Measurements from ENCODE around the gene SLC50A1.
"Not testable (repeated sequence)": the region's sequence is repeated elsewhere in the genome, so short reads cannot be mapped to it uniquely, and the experiment has no call there.

The SLC50A1 gene

DNA sequence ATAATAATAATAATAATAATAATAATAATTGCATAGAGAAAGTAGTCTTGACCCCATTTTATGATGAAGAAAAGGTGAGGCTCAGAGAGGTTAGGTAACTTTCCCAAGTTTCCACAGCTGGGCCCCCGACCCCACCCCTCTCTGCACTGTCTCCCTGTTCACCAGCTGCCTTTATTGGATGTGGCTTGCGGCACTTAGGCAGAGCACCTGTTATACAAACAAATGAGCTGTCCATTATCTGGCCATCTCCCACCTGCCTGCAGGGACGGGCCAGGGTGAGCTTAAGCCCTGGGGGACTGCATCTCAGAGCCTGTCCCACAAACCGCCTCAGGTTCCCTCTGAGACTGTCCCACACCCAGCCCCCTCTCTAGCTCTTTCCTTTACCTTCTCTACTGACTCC, 18.0 kb upstream of the SLC50A1 start:
- peak; percentile 68 for DNase-seq

DNA sequence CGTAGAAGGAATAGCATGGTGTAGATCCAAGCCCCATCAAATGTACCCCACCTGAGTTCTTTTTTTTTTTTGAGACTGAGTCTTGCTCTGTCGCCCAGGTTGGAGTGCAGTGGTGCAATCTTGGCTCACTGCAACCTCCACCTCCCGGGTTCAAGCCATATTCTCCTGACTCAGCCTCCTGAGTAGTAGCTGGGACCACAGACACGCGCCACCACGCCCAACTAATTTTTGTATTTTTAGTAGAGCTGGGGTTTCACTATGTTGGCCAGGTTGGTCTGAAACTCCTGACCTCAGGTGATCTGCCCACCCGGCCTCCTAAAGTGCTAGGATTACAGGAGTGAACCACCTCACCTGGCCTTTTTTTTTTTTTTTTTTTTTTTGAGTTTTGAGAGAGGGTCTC, 17.6 kb upstream of the SLC50A1 start:
- DNase-seq, result not testable (repeated sequence)

DNA sequence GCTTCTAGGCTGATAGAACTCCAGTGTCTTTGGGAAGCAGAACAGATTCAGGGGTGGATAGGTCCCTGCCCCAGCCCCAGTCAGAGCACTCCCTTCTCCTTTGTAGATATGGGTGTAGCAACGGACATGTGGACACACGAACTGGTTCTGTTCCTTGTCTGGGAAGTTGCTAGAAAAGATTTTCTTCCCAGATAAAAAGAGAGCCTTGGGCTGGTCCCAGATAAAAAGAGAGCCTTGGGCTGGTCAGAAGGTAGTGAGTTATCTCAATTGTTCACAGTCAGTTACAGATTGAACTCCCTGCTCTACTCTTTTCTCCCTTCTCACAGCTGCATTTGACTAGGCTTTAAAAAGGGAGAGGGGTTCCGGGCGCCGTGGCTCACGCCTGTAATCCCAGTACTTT, 15.4 kb upstream of the SLC50A1 start:
- DNase-seq, result no peak

- no peak for DNase-seq
Measured at GRCh38 chr1:155121249-155121648, 14.4 kb upstream of the SLC50A1 start.

GRCh38 chr1:155122308-155122707, 13.3 kb upstream of the SLC50A1 start:
- no peak for DNase-seq

GRCh38 chr1:155123801-155124200, 11.9 kb upstream of the SLC50A1 start:
- DNase-seq, result no peak

DNA sequence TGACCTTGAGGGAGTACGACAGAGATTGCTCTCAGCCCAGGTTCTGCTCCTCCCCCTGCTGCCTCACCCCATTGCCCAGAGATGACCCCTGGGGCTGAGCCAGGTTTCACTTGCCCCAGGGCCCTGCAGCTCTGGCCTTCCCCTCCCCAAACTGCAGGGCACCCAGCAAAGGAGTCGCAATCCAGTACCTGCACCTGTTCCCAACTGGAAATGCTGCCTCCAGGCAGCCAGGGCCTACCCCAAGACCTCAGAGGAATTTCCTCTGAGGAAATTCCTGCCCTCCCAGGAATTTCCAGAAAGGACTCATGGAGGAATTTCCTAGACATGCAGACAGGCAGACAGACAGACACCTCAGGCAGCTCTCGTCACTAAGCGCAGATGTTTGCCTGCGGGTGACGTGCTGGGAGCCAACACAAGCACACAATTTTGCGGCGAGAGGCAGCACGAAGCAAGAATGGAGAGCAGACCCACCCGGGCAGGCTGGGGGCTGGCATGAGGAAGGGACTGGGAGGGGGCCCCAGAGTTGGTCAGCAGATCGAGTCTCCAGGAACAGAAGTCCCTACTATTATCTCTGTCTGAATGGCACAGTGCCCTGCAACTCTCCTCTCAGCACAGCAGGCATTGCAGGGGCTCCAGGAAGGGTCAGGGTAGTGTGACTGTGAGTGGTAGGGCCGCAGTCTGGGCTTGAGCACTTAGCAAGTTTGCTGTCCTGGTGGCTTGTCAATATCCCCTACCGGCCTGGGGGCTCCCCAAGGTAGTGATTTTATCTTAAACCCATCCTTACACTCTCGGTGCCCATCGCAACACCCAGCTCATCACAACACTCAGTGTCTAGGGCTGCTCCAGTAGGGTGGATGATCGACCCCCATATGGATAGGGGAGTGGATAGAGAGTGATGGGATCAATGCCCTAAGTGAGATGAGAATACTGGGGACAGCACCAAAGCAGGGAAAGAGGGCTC, 10.9 kb upstream of the SLC50A1 start:
- no peak for DNase-seq

- no peak for DNase-seq
Measured at GRCh38 chr1:155125511-155125945, 10.1 kb upstream of the SLC50A1 start.

DNA sequence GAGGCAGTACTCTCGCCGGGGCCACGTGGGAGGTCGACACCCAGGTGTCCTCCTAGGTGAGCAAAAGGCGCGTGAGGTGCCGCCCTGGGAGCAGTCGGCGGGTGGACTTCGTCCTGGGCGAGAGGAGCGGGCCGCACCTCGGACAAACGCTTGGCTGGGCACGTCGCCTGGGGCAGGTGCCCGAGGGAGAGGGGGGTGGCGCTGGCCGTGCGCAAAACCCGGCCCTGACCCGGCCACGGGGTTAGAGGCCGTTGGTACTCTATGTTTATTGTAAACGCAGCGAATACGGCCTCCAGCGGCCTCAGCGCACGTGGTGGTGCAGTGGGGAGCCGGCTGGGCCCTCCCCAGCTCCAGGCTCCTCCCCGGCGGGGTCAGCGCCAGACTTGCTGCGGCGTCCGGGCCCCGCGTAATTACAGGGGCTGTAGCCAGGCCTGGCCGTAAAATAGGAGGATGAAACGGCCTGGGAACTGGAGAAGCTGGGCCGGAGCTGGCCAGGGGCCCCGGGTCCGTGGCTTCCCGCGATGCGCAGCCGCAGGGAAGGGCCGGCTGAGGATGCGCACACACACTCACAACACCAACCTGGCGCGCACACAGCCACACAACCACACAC, 9.6 kb upstream of the SLC50A1 start:
- DNase-seq, result no peak

GRCh38 chr1:155126556-155127104, 9.0 kb upstream of the SLC50A1 start:
- DNase-seq, result peak; percentile 65

DNA sequence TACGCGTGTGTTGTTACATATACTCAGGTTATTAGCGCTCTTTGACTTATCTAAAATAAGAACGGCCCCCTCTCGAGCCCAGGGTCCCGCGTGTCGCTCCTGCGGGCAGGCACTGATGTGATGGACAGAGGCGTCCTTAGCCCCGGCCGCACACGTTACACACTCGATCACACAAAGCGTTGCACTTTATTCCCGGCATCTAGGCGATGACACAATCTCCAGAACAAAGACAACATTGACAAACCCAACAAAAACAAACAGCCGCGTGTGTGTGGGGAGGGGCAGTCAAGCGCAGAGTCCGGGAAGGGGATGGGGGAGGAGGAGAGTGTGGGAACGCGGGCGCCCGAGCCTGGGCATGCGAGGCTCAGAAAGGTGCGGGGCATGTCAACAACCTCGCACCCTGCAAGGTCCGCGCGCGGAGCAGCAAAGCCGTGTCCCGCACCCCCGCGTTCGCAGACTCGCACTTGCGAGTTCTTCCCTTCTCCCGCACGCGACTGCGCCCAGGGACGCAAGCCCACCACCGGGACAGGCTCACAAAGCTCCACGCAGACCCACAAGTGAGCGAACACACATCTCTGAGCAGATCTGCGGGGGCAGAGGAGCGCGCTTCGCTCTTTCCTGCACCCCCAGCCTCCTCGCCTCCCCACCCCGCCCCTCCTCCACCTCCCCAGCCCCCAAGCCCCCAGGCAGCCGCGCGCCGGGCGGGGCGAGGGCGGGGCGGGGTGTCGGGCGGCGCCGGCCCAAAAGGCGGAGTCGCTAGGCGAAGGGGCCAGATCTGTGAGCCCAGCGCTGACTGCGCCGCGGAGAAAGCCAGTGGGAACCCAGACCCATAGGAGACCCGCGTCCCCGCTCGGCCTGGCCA, 8.3 kb upstream of the SLC50A1 start, which contains the start of gene EFNA1:
Gene EFNA1, plus strand, starts transcription at position 772 of the 862 bp plus-strand sequence. CDS start 102 bp downstream, outside the sequence.
- peak; percentile 65 for DNase-seq

DNA sequence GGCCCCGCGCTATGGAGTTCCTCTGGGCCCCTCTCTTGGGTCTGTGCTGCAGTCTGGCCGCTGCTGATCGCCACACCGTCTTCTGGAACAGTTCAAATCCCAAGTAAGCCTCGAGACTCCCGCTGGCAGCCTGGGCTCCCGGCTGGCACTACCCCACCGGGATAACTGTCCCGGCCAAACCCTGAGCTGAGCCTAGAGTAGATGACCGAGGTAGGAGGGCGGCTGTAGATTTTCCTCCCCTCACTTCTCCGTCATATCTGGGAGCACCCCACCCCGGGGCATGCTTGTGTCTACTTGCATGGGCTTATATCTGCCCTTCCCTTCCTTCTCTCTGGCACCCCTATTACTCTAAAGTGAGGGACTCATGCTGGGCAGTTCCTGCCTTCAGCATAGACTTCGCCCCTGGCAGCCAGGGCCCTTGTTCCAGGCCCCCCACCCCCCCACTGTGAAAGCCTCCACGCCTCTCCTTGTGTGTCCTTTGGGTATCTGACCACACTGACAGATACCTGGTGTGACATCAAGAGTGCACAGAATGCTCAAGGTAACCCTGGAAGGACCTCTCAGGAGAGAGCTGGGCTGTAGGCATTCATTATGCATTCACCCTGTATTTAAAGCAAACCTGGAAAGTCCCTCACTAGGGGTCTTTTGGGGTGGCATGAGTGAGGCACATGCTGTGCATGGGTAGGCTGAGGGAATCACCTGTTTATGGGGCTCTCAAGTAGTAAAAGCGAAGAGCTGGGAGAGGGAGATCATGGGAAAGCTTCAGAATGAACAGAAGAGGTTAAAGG, 7.5 kb upstream of the SLC50A1 start:
- DNase-seq, result no peak

DNA sequence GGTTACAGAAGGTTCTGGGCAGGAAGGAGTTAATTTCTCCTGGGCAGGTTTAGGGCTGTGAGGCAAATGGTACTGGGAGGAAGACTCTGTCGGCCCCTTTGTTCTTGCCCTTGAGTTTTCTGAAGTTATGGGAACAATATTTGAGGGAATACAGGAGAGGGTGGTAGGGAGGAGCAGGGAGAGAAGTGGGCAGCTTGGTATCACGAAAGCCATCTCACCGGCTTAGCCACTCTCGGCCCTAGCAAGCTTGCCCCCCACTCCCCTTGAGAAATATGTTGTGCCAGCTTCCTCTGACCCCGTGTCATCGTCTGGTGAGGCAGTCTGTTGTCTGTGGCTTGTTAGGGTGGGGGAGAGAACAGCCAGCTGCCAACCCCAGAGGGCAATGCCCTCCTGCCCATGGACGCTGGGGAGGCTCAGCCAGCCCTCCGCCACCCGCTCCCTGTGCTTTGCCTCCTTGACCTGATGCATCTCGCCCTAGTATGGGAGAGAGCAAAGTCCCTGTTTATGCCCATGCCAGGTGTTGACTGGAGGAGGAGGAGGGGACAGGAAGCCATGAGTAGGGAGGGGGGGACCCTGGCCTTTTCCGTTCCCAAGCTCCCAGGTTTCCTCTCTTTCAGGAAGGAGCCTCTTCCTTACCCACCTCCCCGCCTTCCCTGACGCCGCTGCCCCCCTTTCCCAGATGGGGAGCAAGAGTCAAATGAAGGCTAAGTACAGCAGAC, 6.7 kb upstream of the SLC50A1 start:
- no peak for DNase-seq

DNA sequence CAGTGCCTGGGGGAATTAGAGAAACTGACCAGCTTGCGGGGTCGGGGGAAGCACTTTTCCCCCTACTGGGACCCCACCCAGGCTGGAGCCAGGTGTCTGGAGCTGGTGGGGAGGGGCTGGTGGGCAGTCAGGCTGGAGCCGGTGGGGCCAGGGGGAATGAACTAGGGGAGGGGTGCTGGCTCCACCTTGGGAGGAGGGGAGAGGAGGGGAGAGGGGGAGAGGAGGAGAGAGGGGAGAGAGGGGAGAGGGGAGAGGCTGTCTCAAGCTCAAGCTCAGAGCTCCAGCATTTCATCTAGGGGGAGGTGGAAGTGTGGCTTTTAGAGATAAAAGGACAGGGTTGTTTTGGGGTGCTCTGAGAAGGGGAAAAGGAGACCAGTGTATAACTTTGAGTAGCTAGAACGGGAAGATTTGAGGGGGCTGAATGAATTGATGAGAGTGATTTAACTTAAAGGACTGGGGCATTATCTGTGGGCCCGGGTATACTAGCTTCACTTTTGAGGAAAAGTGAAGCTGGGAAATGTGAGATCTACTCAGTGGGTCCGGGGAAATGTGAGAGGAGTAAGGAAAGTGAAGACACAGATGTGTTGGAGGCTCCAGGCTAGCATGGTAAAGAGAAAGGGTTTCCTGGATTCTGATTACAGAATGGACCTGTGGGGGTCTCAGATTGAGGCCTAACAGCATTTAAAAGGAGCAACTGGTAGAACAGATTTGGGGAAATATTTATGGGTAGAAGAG, 5.2 kb upstream of the SLC50A1 start:
- no peak for DNase-seq

GRCh38 chr1:155131285-155131684, 4.4 kb upstream of the SLC50A1 start:
- DNase-seq, result no peak

- no peak for DNase-seq
Measured at GRCh38 chr1:155131856-155132255, 3.8 kb upstream of the SLC50A1 start.

DNA sequence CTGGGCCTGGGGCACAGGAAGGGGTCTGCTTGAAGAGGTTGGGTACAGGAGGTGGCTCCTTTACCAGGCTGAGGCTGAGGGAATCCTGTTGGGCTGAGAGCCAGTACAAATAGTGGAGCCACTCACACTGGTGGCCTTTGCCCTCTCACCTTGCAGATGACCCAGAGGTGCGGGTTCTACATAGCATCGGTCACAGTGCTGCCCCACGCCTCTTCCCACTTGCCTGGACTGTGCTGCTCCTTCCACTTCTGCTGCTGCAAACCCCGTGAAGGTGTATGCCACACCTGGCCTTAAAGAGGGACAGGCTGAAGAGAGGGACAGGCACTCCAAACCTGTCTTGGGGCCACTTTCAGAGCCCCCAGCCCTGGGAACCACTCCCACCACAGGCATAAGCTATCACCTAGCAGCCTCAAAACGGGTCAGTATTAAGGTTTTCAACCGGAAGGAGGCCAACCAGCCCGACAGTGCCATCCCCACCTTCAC, 1.8 kb upstream of the SLC50A1 start:
- no peak for DNase-seq

- DNase-seq, result no peak
Measured at GRCh38 chr1:155134322-155134721, 1.3 kb upstream of the SLC50A1 start.

GRCh38 chr1:155134880-155135414, 705 bp upstream of the SLC50A1 start:
- DNase-seq, result peak; percentile 80

DNA sequence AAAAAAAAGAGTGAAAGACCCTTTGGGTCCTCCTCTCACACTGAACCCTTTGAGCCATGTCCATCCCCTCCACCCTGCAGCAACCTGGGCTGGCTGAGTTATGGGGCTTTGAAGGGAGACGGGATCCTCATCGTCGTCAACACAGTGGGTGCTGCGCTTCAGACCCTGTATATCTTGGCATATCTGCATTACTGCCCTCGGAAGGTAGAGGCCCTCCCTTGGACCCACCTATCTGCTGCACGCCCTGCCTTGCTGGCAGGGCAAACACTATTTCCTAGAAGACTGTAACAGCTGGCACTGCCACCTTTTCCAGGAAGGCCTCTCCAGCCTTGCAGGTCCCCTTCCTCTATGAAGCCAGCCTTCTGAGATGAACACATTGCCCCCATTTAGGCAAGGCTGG, 1.1 kb downstream of the SLC50A1 start:
- DNase-seq, result peak; percentile 36

Measured in NCI-H345 (cell line).